ENCODE data around the gene DLG2. TPM values are rescaled to one million over a fixed set of nuclear protein-coding genes. Genes with fewer than 3 reads are reported as not detected.

DLG2 gene
- total RNA-seq, 2 donors from 2014 or later, result 3.8 to 16.4 TPM

GRCh38 chr11:85526564-85526963 lies 100.6 kb downstream of the DLG2 start:
- Histone ChIP-seq H3K27me3 (replicated peaks; ENCODE audit: insufficient read depth) (no peaks in the 10 kb centered on the region), H3K4me3 (no peak overlapping the region), H3K36me3 (no peaks in the 10 kb centered on the region), H3K27ac (no peak overlapping the region), H3K4me1 (ENCODE audit: control insufficient read depth in 1 of 2, low read depth in 2 of 2) (peaks cover 0 to 3% of the 10 kb centered on the region in 2 donors), H3K9me3 (no peaks in the 10 kb centered on the region)
- DNase-seq (ENCODE audit: low spot score), result no peak
- TF ChIP-seq CTCF (IDR thresholded peaks at IDR 0.05), result no peak
- no peak for ATAC-seq (ENCODE audit: insufficient number of reproducible peaks, low FRiP score, low read depth)

- TF ChIP-seq CTCF (IDR thresholded peaks at IDR 0.05), result no peak
- no peaks in the 10 kb centered on the region for H3K36me3 ChIP-seq
- no peak overlapping the region for H3K4me3 ChIP-seq
- no peak for ATAC-seq (ENCODE audit: insufficient number of reproducible peaks, low FRiP score, low read depth)
- H3K27ac ChIP-seq, result no peak overlapping the region
- no peaks in the 10 kb centered on the region for H3K27me3 ChIP-seq (replicated peaks; ENCODE audit: insufficient read depth)
- no peak for DNase-seq (ENCODE audit: low spot score)
- no peaks in the 10 kb centered on the region for H3K4me1 ChIP-seq (ENCODE audit: control insufficient read depth in 1 of 2, low read depth in 2 of 2)
- H3K9me3 ChIP-seq, result no peaks in the 10 kb centered on the region
Observed at GRCh38 chr11:85525686-85526085, 101.5 kb downstream of the DLG2 start.

GRCh38 chr11:85517272-85517671 lies 109.9 kb downstream of the DLG2 start:
- ATAC-seq (ENCODE audit: insufficient number of reproducible peaks, low FRiP score, low read depth), result no peak
- no peak overlapping the region for H3K27ac ChIP-seq

DNA sequence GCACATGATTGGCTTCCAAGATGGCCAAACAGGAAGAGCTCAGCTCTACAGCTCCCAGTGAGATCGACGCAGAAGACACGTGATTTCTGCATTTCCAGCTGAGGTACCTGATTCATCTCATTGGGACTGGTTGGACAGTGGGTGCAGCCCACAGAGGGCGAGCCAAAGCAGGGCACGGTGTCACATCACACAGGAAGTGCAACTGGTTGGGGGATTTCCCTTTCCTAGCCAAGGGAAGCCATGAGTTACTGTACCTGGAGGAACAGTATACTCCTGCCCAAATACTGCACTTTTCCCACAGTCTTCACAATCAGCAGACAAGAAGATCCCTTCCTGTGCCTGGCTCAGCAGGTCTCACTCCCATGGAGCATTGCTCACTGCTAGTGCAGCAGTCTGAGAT lies 131.2 kb downstream of the DLG2 start:
- no peak for TF ChIP-seq CTCF (IDR thresholded peaks at IDR 0.05)
- no peaks in the 10 kb centered on the region for H3K9me3 ChIP-seq
- no peaks in the 10 kb centered on the region for H3K4me1 ChIP-seq (ENCODE audit: control insufficient read depth in 1 of 2, low read depth in 2 of 2)
- H3K4me3 ChIP-seq, result no peak overlapping the region
- no peak for ATAC-seq (ENCODE audit: insufficient number of reproducible peaks, low FRiP score, low read depth)
- H3K27ac ChIP-seq, result no peak overlapping the region
- H3K36me3 ChIP-seq, result no peaks in the 10 kb centered on the region
- no peaks in the 10 kb centered on the region for H3K27me3 ChIP-seq (replicated peaks; ENCODE audit: insufficient read depth)
- DNase-seq (ENCODE audit: low spot score), result no peak

More at GRCh38 chr11:85517272-85517671, 109.9 kb downstream of the DLG2 start:
- no peak for DNase-seq (ENCODE audit: low spot score)
- H3K9me3 ChIP-seq, result no peaks in the 10 kb centered on the region
- TF ChIP-seq CTCF (IDR thresholded peaks at IDR 0.05), result no peak
- H3K36me3 ChIP-seq, result no peaks in the 10 kb centered on the region
- H3K4me3 ChIP-seq, result no peak overlapping the region
- no peaks in the 10 kb centered on the region for H3K27me3 ChIP-seq (replicated peaks; ENCODE audit: insufficient read depth)
- H3K4me1 ChIP-seq (ENCODE audit: control insufficient read depth in 1 of 2, low read depth in 2 of 2), result no peaks in the 10 kb centered on the region

- DNase-seq (ENCODE audit: low spot score) (no peak), ATAC-seq (ENCODE audit: insufficient number of reproducible peaks, low FRiP score, low read depth) (no peak)
- H3K9me3 ChIP-seq, result no peaks in the 10 kb centered on the region
- H3K27me3 ChIP-seq (replicated peaks; ENCODE audit: insufficient read depth), result no peaks in the 10 kb centered on the region
- H3K27ac ChIP-seq, result no peak overlapping the region
- H3K36me3 ChIP-seq, result no peaks in the 10 kb centered on the region
- no peak for TF ChIP-seq CTCF (IDR thresholded peaks at IDR 0.05)
- no peaks in the 10 kb centered on the region for H3K4me1 ChIP-seq (ENCODE audit: control insufficient read depth in 1 of 2, low read depth in 2 of 2)
- no peak overlapping the region for H3K4me3 ChIP-seq
Observed at GRCh38 chr11:85494396-85494795, 132.7 kb downstream of the DLG2 start.

Measured in thoracic aorta (tissue), 2 donors.